A549 (cell line): ENCODE results near the gene SETD3.

ENCODE experiments used
- CTCF ChIP-seq: fragments of >200 bp; sonication (Bioruptor Twin); formaldehyde crosslinking; IDR thresholded peaks from 3 replicates; pipeline ENCODE4 v1.5.1; 2016
- E2F6 ChIP-seq: IDR thresholded peaks from 2 replicates; pipeline ENCODE4 v1.6.1; 2012; ENCODE audit warnings: low read depth, borderline replicate concordance
- EHMT2 ChIP-seq: fragments of 200-600 bp; sonication (generic); IDR thresholded peaks from 2 replicates; pipeline ENCODE4 v1.6.1; 2016; ENCODE audit warnings: antibody characterized with exemption, low read depth, mild to moderate bottlenecking, moderate library complexity
- EP300 ChIP-seq, 2 experiments: fragments of >200 bp; sonication (Bioruptor Twin); formaldehyde crosslinking; IDR thresholded peaks; 2 replicates in 1 of 2; 3 replicates in 1 of 2; pipeline ENCODE4 v1.6.1; 2016 to 2017
- ESRRA ChIP-seq: fragments of 150-350 bp; IDR thresholded peaks from 2 replicates; pipeline ENCODE4 v1.6.1; 2014; ENCODE audit warnings: mild to moderate bottlenecking, low read length, borderline replicate concordance
- HDAC2 ChIP-seq: fragments of 200-600 bp; sonication (generic); IDR thresholded peaks from 2 replicates; pipeline ENCODE4 v1.6.1; 2016
- MAX ChIP-seq: IDR thresholded peaks from 2 replicates; pipeline ENCODE4 v1.6.1; 2012
- POLR2A ChIP-seq: IDR thresholded peaks from 2 replicates; pipeline ENCODE4 v1.6.1; 2012; ENCODE audit warnings: mild to moderate bottlenecking, low read length
- RFX5 ChIP-seq: fragments of 450-650 bp; IDR thresholded peaks from 2 replicates; pipeline ENCODE4 v1.7.1; 2014; ENCODE audit warnings: antibody characterized with exemption, mild to moderate bottlenecking, moderate library complexity
- SMC3 ChIP-seq: fragments of >200 bp; sonication (Bioruptor Twin); formaldehyde crosslinking; IDR thresholded peaks from 3 replicates; pipeline ENCODE4 v1.6.1; 2018; ENCODE audit warnings: inconsistent platforms

- no peak for TF ChIP-seq HDAC2
- TF ChIP-seq CTCF, result no peak
- no peak for TF ChIP-seq SMC3
- no peak for TF ChIP-seq E2F6
- TF ChIP-seq EHMT2, result no peak
- TF ChIP-seq POLR2A, result no peak
- TF ChIP-seq ESRRA, result no peak
- no peak for TF ChIP-seq EP300 (IDR thresholded peaks at IDR 0.05)
- TF ChIP-seq MAX, result no peak
- no peak for TF ChIP-seq RFX5
Measured at GRCh38 chr14:99360774-99361595, 119.7 kb downstream of the SETD3 start.
